ENCODE measurements around the gene FRS3. TPM values are rescaled to one million over a fixed set of nuclear protein-coding genes. Genes with fewer than 3 reads are reported as not detected.

FRS3 gene
- total RNA-seq, 1 donor from 2014 or later = 3.1 TPM

- Mint-ChIP-seq H3K4me3 (ENCODE audit: unreplicated experiment) (no peak overlapping the region), H3K9me3 (ENCODE audit: unreplicated experiment) (no peaks in the 10 kb centered on the region), H3K36me3 (ENCODE audit: low read depth, unreplicated experiment) (peaks cover 10% of the 10 kb centered on the region), H3K27me3 (ENCODE audit: low read depth, unreplicated experiment) (no peaks in the 10 kb centered on the region), H3K27ac (ENCODE audit: unreplicated experiment) (no peak overlapping the region), H3K4me1 (ENCODE audit: low read depth, unreplicated experiment) (peaks cover 14% of the 10 kb centered on the region)
- H3K4me1 ChIP-seq (ENCODE audit: insufficient read depth, low read length) = no peaks in the 10 kb centered on the region
- no peak overlapping the region for H2AFZ ChIP-seq (ENCODE audit: low read depth, low read length)
- peaks cover 31% of the 10 kb centered on the region for H3K36me3 ChIP-seq (ENCODE audit: insufficient read depth, low read length)
- H3K9me3 ChIP-seq (ENCODE audit: insufficient read depth, low read depth, low read length) = no peaks in the 10 kb centered on the region
- H3K9ac ChIP-seq (ENCODE audit: low read length) = no peak overlapping the region
- H3K4me3 ChIP-seq (ENCODE audit: insufficient read depth, low read depth, low read length) = no peak overlapping the region
- H3K27me3 ChIP-seq (ENCODE audit: insufficient read depth, low read length) = no peaks in the 10 kb centered on the region
- TF ChIP-seq CTCF (IDR thresholded peaks at IDR 0.05; ENCODE audit: insufficient read depth, low read depth, low read length) (no peak), EZH2 (IDR thresholded peaks at IDR 0.05; ENCODE audit: insufficient read depth, low read length) (no peak)
- DNase-seq (ENCODE audit: low read depth) (no peak), FAIRE-seq (no peak)
- peaks cover 7% of the 10 kb centered on the region for H4K20me1 ChIP-seq (ENCODE audit: insufficient read depth, low read length)
- no peak overlapping the region for H3K27ac ChIP-seq (ENCODE audit: low read depth, low read length)
- peaks cover 20% of the 10 kb centered on the region for H3K79me2 ChIP-seq (ENCODE audit: insufficient read depth, low read length)
- no peak overlapping the region for H3K4me2 ChIP-seq (ENCODE audit: low read length)
Observed at GRCh38 chr6:41791984-41792383, 12.3 kb upstream of the FRS3 start.

- DNase-seq (ENCODE audit: low read depth) = no peak
- H3K27me3 ChIP-seq (ENCODE audit: insufficient read depth, low read length) = no peaks in the 10 kb centered on the region
- no peaks in the 10 kb centered on the region for H3K27me3 Mint-ChIP-seq (ENCODE audit: low read depth, unreplicated experiment)
- H3K36me3 ChIP-seq (ENCODE audit: insufficient read depth, low read length) = peaks cover 31% of the 10 kb centered on the region
- H3K36me3 Mint-ChIP-seq (ENCODE audit: low read depth, unreplicated experiment) = peaks cover 7% of the 10 kb centered on the region
- no peak overlapping the region for H3K4me2 ChIP-seq (ENCODE audit: low read length)
- no peak overlapping the region for H3K4me3 Mint-ChIP-seq (ENCODE audit: unreplicated experiment)
- no peak overlapping the region for H3K4me3 ChIP-seq (ENCODE audit: insufficient read depth, low read depth, low read length)
- no peaks in the 10 kb centered on the region for H3K9me3 Mint-ChIP-seq (ENCODE audit: unreplicated experiment)
- H3K9me3 ChIP-seq (ENCODE audit: insufficient read depth, low read depth, low read length) = no peaks in the 10 kb centered on the region
- peaks cover 7% of the 10 kb centered on the region for H4K20me1 ChIP-seq (ENCODE audit: insufficient read depth, low read length)
- TF ChIP-seq EZH2 (IDR thresholded peaks at IDR 0.05; ENCODE audit: insufficient read depth, low read length) (no peak), CTCF (IDR thresholded peaks at IDR 0.05; ENCODE audit: insufficient read depth, low read depth, low read length) (no peak)
- H2AFZ ChIP-seq (ENCODE audit: low read depth, low read length) = no peak overlapping the region
- H3K4me1 ChIP-seq (ENCODE audit: insufficient read depth, low read length) = no peaks in the 10 kb centered on the region
- H3K4me1 Mint-ChIP-seq (ENCODE audit: low read depth, unreplicated experiment) = peaks cover 14% of the 10 kb centered on the region
- FAIRE-seq = no peak
- no peak overlapping the region for H3K27ac Mint-ChIP-seq (ENCODE audit: unreplicated experiment)
- H3K9ac ChIP-seq (ENCODE audit: low read length) = no peak overlapping the region
- H3K79me2 ChIP-seq (ENCODE audit: insufficient read depth, low read length) = peaks cover 20% of the 10 kb centered on the region
- H3K27ac ChIP-seq (ENCODE audit: low read depth, low read length) = no peak overlapping the region
Observed at GRCh38 chr6:41791305-41791704, 11.6 kb upstream of the FRS3 start.

- no peak overlapping the region for H3K4me3 ChIP-seq (ENCODE audit: insufficient read depth, low read depth, low read length)
- H4K20me1 ChIP-seq (ENCODE audit: insufficient read depth, low read length) = peaks cover 13% of the 10 kb centered on the region
- no peak overlapping the region for H2AFZ ChIP-seq (ENCODE audit: low read depth, low read length)
- Mint-ChIP-seq H3K4me3 (ENCODE audit: unreplicated experiment) (no peak overlapping the region), H3K27ac (ENCODE audit: unreplicated experiment) (no peak overlapping the region), H3K4me1 (ENCODE audit: low read depth, unreplicated experiment) (peaks cover 16% of the 10 kb centered on the region), H3K36me3 (ENCODE audit: low read depth, unreplicated experiment) (peaks cover 7% of the 10 kb centered on the region), H3K9me3 (ENCODE audit: unreplicated experiment) (no peaks in the 10 kb centered on the region), H3K27me3 (ENCODE audit: low read depth, unreplicated experiment) (no peaks in the 10 kb centered on the region)
- H3K36me3 ChIP-seq (ENCODE audit: insufficient read depth, low read length) = peaks cover 31% of the 10 kb centered on the region
- DNase-seq (ENCODE audit: low read depth) (no peak), FAIRE-seq (no peak)
- no peaks in the 10 kb centered on the region for H3K27me3 ChIP-seq (ENCODE audit: insufficient read depth, low read length)
- H3K79me2 ChIP-seq (ENCODE audit: insufficient read depth, low read length) = peaks cover 20% of the 10 kb centered on the region
- H3K4me2 ChIP-seq (ENCODE audit: low read length) = no peak overlapping the region
- H3K9ac ChIP-seq (ENCODE audit: low read length) = no peak overlapping the region
- H3K4me1 ChIP-seq (ENCODE audit: insufficient read depth, low read length) = peaks cover 6% of the 10 kb centered on the region
- TF ChIP-seq EZH2 (IDR thresholded peaks at IDR 0.05; ENCODE audit: insufficient read depth, low read length) = no peak
- no peak for TF ChIP-seq CTCF (IDR thresholded peaks at IDR 0.05; ENCODE audit: insufficient read depth, low read depth, low read length)
- H3K27ac ChIP-seq (ENCODE audit: low read depth, low read length) = no peak overlapping the region
- H3K9me3 ChIP-seq (ENCODE audit: insufficient read depth, low read depth, low read length) = no peaks in the 10 kb centered on the region
Observed at GRCh38 chr6:41790045-41790444, 10.3 kb upstream of the FRS3 start.
